ENCODE measurements around the gene TNFAIP8L1.
"Not testable (repeated sequence)": the region's sequence is repeated elsewhere in the genome, so short reads cannot be mapped to it uniquely, and the experiment has no call there.

The TNFAIP8L1 gene

GRCh38 chr19:4652075-4652474 is 12.8 kb downstream of the TNFAIP8L1 start:
- DNase-seq, result no peak

GRCh38 chr19:4653793-4654436 is 14.6 kb downstream of the TNFAIP8L1 start:
- no peak for DNase-seq

- DNase-seq, result no peak
These were observed 15.4 kb downstream of the TNFAIP8L1 start for GRCh38 chr19:4654437-4655361.

- DNase-seq, result no peak
These were observed 16.8 kb downstream of the TNFAIP8L1 start for GRCh38 chr19:4656102-4656501.

GRCh38 chr19:4657262-4657661 is 17.9 kb downstream of the TNFAIP8L1 start:
- DNase-seq, result no peak

GRCh38 chr19:4657835-4658234 is 18.5 kb downstream of the TNFAIP8L1 start:
- DNase-seq, result no peak

- DNase-seq, result no peak
These were observed 21.0 kb downstream of the TNFAIP8L1 start for GRCh38 chr19:4660181-4660791.

- no peak for DNase-seq
These were observed 21.7 kb downstream of the TNFAIP8L1 start for GRCh38 chr19:4660993-4661392.

GRCh38 chr19:4662020-4662695 is 22.8 kb downstream of the TNFAIP8L1 start:
- no peak for DNase-seq

GRCh38 chr19:4662812-4663211 is 23.5 kb downstream of the TNFAIP8L1 start:
- DNase-seq, result no peak

GRCh38 chr19:4664642-4665041 is 25.3 kb downstream of the TNFAIP8L1 start:
- no peak for DNase-seq

- DNase-seq, result peak; percentile 79
These were observed 30.6 kb downstream of the TNFAIP8L1 start, which contains the start of gene MYDGF for GRCh38 chr19:4669723-4670480. Gene MYDGF (minus strand): TSS chr19:4670342. CDS start chr19:4670334, 8 bp downstream.

GRCh38 chr19:4671185-4671851 is 32.0 kb downstream of the TNFAIP8L1 start:
- DNase-seq, result no peak

GRCh38 chr19:4673216-4673615 is 33.9 kb downstream of the TNFAIP8L1 start:
- DNase-seq, result no peak

GRCh38 chr19:4673726-4674125 is 34.4 kb downstream of the TNFAIP8L1 start:
- DNase-seq, result no peak

GRCh38 chr19:4675346-4675745 is 36.0 kb downstream of the TNFAIP8L1 start:
- no peak for DNase-seq

- DNase-seq, result peak; percentile 13
These were observed 37.8 kb downstream of the TNFAIP8L1 start for GRCh38 chr19:4676955-4677731.

- DNase-seq, result peak; percentile 45
These were observed 39.8 kb downstream of the TNFAIP8L1 start for GRCh38 chr19:4678881-4679790.

GRCh38 chr19:4680021-4680420 is 40.7 kb downstream of the TNFAIP8L1 start:
- DNase-seq, result not testable (repeated sequence)
